Kasumi-1 (cell line): ENCODE results near the gene NOXA1.
"Not testable (repeated sequence)": the region's sequence is repeated elsewhere in the genome, so short reads cannot be mapped to it uniquely, and the experiment has no call there.

Source experiments
- DNase-seq, 2 experiments: peaks; one replicate each; lab custom pipeline; 2025; lab: John Stamatoyannopoulos, UW

The NOXA1 gene

DNA sequence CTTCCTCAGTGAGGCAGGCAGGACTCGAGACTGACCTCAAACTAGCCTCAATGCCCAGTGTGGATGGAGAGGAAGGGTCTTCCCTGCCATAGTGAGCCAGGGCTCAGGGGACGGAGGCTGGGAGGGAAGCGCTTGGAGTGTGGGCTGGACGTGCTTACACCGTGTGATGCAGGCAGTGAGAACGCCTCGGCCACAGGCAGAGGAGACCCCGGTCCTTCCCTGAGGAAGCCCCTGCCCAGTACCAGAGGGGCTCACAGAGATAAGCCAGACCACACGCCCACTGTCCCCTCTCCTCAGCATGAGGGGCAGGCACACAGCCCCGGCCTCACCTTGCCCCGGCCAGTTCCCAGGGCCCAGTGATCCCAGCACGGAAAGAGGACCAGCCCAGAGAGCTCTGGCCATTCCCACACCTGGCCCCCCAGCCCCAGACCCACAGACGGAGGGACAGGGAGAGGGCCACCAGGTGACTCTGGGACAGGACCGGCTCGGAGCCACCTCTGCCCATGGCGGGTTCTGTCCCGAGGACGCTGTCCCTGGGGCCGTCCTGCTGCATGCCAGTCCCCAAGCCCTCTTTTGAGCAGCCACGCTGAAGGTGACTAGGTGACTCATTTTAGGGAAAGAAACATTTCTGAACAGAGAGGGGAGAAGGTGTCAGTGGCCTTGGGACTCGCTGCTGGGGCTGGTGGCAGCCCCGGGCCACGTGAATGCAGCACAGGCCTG lies 42.0 kb downstream of the NOXA1 start:
- DNase-seq: no peak

DNA sequence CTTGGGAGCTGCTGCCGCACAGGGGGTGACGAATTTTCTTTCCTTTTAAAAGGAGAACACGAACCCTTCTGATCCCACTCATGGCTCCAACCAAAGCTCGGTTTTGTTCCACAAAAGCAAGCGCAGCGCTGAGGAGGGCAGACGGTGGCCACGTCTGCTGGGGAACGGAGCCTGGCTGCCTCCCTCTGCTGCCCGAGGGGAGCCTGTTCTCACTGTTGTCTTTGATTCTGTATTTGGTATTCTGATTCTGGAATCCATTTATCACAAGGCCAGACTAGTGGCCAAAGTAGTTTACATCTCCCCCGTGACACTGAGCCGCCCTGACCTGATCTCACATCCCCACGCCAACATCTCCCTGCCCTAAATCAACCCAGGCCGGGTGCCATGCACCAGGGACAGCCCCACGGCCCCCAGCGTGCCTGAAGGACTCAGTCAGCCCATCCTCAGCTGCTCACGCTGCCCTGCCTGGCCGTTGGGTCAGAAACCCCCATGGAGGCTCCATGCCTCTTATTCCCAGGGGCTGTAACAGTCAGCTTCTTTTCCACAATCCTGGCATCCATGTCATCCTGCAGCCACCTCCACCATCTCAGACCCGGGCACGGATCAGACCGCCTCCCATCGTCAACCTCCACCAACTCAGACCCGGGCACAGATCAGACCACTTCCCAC lies 42.7 kb downstream of the NOXA1 start:
- no peak for DNase-seq

DNA sequence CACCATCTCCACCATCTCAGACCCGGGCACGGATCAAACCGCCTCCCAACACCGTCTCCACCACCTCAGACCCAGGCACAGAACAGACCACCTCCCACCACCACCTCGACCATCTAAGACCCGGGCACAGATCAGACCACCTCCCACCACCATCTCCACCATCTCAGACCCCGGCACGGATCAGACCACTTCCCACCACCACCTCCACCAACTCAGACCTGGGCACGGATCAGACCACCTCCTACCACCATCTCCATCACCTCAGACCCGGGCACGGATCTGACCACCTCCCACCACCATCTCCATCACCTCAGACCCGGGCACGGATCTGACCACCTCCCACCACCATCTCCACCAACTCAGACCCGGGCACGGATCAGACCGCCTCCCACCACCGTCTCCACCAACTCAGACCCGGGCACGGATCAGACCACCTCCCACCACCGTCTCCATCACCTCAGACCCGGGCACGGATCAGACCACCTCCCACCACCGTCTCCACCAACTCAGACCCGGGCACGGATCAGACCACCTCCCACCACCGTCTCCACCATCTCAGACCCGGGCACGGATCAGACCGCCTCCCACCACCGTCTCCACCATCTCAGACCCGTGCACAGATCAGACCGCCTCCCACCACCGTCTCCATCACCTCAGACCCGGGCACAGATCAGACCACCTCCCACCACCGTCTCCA lies 43.3 kb downstream of the NOXA1 start:
- DNase-seq: not testable (repeated sequence)

DNA sequence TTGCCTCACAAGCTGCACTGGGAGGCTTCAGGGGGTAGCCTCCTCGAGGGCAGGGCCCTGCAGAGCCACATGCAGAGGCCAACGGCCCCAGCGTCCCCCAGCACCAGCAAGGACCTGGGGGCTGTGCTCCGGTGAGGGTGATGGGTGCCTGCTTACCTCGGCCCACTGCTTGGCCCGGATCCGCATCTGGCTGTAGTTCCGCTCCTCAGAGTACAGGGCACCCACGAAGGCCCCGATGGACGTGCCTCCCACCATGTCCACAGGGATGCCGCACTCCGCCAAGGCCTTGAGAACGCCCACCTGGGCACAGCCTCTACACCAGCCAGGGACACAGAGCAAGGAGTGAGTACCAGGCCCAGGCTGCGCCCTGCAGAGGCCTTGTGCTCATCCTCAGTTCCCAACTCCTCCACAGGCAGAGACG lies 44.0 kb downstream of the NOXA1 start:
- no peak for DNase-seq

DNA sequence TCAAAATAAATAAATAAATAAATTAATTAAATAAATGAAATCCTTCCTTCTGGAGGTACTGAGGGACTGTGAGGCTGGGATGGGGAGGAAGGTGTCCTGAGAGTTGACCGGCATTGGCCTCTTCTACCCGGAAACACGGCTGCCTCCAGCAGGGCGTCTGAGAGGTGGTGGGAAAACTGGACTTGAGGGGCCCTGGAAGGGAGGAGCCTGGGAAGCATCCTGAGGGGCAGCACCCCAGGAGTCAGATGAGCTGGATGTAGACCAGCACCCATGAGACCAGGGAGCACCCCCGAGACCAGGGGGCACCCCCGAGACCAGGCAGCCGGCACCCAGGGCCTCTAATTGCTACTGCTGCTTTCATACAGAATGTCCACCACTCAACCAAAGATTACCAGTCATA lies 44.7 kb downstream of the NOXA1 start:
- no peak for DNase-seq

DNA sequence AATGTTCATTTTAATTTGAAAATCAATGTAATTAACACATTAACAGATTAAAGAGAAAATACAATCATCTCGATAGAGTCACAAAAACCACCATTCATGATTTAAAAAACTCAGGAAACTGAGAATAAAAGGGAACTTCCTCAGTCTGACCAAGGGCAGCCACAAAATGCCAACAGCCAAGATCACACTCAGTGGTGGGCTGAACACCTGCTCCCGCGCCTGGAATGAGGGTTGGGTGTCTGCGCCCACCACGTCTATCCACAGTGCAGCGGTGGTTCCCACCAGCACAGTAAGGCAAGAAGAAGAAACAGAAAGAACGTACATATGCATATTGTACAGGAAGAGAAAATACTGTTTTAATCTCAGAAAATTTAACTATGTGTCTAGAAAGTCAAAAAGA lies 47.6 kb downstream of the NOXA1 start:
- DNase-seq: peak; percentile 59 to 61

DNA sequence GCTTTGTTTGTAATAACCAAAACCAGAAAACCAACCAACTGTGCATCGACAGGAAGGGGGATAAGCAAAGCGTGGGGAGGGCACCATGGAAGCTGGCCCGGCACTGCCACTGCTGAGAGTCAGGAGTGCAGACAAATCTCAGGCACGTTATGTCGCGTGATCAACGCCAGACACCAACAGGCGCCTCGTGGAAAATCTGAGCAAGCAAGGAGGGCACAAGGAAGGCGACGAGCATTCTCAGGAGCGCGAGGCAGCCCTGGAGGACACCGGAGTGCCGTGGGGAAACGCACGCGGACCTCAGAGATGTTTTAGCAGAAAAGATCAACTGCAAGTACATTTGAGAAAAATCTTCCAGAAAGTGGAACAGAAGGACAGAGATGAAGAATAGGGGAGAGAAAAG lies 51.1 kb downstream of the NOXA1 start:
- no peak for DNase-seq

DNA sequence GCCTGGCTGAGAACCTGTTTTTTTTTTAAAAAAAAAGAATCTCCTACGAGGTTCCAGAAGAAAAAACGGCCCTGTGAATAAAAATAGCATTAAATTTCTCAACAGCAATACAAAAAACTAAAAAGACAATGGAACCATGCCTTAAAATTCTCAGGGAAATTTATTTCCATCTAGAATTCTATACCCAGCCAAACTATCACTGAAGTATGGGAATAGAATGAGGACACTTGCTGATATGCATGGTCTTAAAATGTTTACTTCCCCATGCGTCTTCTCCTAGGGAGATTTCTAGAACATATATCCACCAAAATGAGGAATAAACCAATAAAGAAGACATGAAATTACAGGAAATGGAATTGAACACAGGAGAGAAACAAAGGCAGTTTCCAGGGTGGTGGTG lies 52.5 kb downstream of the NOXA1 start:
- no peak for DNase-seq

DNA sequence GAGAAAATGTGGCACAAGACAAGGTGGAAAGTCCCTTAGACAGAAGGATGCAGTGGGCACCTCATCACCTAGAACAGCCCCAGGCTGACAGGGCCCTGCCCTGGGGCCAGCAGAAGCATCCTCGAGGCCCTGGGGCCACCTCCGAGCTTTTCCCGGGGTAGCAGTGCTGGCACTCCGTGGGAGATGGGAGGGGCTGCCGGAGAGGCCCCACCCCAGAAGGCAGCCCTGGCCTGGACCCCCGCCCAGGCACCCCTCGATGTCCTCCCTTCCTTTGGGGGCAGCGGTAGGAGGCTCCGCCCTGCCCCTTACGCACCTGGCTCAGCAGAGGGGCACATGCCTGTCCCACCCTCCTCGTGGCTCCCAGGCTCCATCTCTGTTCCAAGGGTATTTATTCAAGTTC lies 53.7 kb downstream of the NOXA1 start:
- no peak for DNase-seq

DNA sequence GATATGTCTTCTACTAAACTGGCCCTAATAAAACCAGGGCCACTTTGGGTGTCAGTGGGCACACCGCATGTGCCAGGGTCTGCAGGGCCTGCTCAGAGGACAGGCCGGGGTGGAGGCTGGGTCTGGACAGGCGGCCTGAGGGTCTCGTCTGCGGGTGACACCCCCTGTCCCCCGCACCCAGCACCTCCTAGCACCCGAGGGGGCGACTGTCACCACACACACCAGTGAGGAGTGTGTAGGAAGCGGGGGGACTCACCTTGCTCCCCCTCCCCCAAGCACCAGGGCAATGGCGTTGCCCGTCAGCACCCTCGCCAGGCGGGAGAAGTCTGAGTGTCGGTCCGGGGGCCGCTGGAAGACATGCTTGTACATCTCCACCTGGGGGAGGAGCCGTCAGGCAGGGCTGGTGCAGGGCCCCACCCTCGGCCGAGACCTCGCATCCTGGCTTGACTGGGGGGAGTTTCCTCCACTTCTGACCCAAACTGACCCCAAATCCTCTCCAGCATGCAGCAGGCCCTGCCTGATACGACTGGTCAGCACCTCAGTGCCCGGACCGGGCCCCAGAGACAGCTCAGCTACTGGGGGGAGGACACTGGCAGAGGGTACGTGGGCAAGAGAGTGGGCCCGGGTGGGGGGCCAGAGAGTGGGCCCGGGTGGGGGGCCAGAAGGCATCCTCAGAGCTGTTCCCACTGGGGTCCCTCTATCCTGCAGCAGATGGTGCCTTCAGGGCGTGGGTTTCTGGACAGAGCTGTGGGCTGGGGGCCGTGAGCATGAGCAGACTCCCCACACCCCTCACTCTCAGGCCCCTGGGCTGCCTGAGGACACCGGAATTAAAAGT lies 54.8 kb downstream of the NOXA1 start:
- DNase-seq: no peak

DNA sequence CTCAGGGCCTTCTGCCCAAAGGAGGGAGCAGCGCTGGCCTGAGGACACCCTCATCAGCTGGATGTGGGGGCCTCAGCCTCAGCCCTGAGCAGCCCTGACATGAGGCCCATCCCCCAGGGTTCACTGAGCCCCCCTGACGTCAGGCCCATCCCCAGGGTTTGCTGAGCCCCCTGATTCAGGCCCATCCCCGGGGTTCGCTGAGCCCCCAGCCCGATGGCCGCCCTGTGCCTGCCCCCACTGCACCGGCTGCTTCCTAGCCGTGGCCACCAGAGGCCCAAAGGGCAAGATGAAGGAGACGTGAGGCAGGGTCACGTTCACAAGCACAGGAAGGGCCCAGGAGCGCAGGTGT lies 55.4 kb downstream of the NOXA1 start:
- DNase-seq: no peak

DNA sequence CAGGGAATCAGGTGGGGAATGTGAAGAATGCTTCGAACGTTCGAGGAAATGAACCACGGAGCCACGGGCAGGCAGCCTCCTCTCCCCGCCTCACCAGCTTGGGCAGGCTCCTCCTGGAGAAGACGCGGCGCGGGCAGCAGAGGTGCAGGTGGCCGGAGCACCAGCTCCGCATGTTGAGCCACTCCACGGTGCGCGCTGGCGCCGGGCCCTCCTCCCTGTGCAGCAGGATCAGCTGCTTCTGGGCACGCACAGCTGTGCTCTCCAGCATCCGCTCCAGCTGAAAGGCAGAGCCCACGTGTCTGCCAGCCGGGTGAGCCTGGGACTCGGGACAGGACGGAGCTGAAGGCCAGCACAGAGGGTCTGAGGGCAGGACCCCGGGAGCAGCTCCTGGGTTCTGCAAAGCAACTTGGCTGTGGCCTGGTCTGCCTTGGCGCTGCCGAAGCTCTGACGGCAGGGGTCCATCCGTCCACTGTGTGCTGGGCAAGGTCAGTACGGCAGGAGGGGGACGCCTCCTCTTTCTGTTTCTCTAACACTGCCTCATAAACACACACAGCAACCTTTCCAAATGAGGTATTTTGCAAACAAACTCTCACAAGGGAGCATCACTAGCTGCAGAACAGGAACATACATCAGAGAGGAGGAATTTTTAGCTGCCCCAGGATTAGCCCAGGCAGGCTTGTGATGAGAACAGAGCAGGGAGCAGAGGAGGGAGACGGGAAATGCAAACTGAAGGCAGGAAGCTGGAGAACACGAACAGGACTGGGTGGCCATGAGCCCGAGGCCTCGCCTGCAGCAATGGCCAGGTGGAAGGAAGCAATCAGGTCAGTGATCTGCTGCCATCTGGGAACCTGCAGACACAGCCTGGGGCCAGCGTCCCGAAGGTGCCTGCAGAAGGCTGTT lies 56.0 kb downstream of the NOXA1 start:
- DNase-seq: no peak

DNA sequence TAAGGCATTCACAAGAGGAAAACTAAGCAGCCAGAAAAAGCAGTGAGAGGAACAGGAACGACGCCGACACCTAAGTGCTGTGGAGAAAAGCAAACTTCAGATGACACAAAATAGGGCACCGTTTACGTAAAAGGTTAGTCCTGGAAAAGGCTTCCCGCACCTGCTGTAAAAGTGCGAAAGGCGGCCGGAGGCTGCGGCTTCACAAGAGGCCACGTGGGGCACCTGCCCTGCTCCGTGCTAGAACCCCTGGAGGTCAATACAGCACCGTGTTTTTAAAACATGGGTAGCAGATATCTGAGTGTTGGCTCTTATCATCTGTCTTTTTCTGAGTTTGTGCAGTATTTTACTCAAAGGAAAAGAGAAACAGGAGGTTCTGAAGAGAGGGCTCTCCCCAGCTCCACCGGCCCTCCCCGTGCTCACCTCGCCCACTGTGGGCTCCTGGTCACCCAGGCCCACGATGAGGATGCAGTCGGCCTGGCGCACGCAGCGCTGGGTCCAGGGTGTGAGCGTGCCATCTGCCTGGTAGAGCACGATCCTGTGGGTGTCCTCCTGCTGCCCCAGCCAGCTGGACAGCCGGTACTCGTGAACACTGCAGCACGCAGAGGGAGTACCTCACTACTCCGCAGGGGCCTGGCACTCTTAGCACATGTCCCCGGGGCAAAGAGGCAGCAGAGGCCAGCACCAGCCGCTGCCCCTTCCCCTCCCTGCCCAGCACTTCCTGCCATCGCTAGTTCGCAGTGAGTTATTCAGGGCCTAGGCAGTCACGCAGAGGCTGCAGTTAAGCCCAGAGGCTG lies 56.9 kb downstream of the NOXA1 start:
- no peak for DNase-seq

DNA sequence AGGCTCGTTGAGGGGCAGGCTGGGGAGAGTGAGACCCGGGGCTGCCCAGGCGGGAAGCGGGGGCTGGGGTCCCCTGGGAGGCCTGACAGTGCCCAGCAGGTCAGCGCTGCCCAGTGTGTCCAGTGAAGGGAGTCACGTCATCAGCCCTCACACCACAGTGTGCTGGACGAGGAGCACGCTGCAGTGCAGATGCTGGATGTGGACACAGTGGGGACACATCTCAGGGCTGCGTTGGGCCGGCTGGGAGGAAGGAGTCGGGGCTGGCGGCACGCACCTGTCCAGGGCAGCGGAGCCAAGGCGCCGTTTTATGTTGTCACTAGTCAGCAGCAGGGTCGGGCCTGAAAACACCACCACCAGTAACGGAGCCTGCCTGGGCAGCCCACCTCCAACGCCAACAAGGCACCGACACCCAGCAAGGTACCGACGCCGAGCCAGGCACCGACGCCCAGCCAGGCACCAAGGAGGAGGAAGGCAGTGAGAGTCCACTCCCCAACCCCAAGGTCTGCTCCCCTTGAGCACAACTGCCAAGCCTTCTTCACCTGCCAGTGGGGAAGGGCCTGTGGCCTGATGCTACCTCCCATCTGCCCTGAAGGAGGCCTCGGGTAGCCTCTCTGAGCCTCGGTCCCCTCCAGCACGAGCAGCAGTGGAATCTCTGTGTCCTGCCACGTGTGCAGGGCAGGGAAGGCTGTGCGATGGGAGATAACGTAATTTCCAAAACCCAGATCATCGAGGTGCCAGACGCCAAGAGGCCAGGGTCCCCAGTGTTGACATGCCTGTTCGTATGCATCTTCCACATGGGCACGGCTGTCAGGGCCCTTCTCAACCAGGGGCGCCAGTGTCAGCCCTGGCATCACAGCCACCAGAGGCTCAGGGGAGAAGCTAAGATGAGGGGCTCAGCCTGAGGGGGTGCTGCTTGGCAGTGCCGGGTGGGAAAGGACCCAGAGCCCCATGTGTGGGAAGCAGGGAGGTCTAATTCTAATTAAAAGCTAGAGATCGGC lies 57.8 kb downstream of the NOXA1 start:
- DNase-seq: no peak

DNA sequence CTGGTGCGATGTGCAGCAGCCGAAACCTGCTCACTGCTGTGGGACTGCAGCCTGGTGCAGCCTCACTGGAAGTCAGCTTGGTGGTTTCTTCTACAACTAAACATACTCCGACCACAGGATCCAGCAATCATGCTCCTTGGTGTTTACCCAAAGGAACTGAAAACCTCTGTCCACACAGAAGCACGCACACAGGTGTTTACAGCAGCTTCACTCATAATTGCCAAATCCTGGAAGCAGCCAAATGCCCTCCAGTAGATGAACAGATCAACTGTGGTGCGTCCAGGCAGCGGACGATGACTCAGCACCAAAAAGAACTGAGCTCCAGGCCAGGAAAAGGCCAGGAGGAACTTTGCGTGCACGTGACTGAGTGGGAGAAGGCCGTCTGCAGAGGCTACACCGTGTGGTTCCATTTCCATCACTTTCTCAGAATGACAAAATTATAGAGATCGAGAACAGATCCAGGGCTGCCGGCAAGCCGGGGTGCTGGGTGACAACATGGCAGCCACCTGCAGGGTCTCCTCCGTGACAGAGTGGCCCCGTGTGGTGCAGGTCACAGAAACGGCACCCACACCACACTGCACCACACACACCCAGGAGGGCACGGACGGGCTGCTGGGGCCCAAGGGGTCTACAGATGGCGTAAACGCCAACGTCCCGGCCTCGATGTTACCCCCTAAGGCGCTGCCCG lies 59.0 kb downstream of the NOXA1 start:
- peak; percentile 39 to 66 for DNase-seq
